ENCODE measurements around the gene TMEM201.

DNA sequence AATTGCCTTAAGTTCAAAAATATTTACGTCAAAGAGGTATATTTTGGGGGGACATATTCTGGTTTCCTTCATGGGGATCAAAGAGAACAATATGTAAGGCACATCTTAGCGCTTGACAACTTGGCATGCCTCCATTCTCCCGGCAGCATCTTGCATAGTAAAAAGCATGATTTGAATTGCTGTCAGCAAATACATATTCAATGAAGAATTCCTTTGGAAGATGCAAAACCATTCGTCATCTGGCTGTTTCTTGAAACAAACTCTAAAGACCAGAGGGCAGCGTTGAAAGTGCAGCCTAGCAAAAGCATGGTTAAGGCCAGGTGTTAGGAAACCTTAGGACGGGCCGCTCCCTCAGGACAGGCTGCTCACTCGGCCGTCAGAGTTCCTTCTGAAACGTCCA, 59.5 kb downstream of the TMEM201 start:
- TF ChIP-seq CTCF (IDR thresholded peaks at IDR 0.05) (no peak), POLR2A (IDR thresholded peaks at IDR 0.05) (no peak), POLR2AphosphoS5 (IDR thresholded peaks at IDR 0.05) (no peak), EP300 (IDR thresholded peaks at IDR 0.05) (no peak)
